Measurements from ENCODE around the gene SH3PXD2A. TPM values are rescaled to one million over a fixed set of nuclear protein-coding genes. Genes with fewer than 3 reads are reported as not detected.
A peak's percentile ranks its signal among the peaks of the same experiment; 100 is the strongest.

SH3PXD2A gene
- total RNA-seq, 2 experiments from 2014 or later, result 6.9 to 7.0 TPM

DNA sequence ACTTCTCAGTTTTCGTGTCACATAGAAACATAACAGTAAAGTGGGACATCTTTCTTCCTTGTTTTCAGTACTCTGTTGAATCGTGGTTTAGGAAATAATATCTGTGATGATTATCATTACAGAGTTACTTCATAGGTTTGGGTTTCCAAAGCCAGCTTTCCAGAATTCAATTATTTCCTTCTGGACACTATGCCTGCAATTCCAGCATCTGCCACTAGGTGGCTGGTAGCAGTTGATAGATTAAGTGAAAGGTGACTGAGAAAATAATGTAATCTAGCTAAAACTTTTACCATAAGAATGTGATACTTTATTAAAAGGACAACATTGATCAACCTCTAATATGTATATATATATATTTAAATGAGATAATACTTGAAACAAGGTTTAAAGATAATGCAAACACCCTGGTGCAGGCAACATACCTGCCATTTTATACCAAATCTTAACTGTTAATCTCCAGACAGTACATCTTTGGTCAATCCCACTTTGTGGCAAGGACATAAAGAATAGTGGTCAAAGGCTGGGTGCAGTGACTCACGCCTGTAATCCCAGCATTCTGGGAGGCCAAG lies 102.6 kb downstream of the SH3PXD2A start:
- Mint-ChIP-seq H3K9me3 (peaks cover 5% of the 10 kb centered on the region), H3K27ac (no peak overlapping the region), H3K36me3 (ENCODE audit: low read depth) (no peaks in the 10 kb centered on the region), H3K4me1 (ENCODE audit: low read depth) (peaks cover 24% of the 10 kb centered on the region), H3K4me3 (no peak overlapping the region), H3K27me3 (no peaks in the 10 kb centered on the region)
- ATAC-seq (ENCODE audit: poor library complexity), result no peak
- H3K9me3 ChIP-seq (ENCODE audit: control insufficient read depth in 1 of 2, insufficient read depth in 1 of 2, low read length in 2 of 2), result peaks cover 5 to 6% of the 10 kb centered on the region in 2 experiments
- ChIA-PET POLR2A (interaction anchor here (1.2 kb wide), 1 partner anchor 12 kb away, joined by 13 read pairs; no protein-coding TSS in a partner anchor), CTCF (interaction anchor here (0.9 to 1.6 kb wide), 3 partner anchors 12 to 40 kb away, joined by 3 read pairs; no protein-coding TSS in a partner anchor)
- no peak overlapping the region for H3K27ac ChIP-seq (ENCODE audit: low read depth in 1 of 2, low read length in 2 of 2)
- no peaks in the 10 kb centered on the region for H3K27me3 ChIP-seq (ENCODE audit: control insufficient read depth in 1 of 2, insufficient read depth in 2 of 2, low read length in 2 of 2)
- H3K4me1 ChIP-seq (ENCODE audit: insufficient read depth, low read length), result peaks cover 20% of the 10 kb centered on the region
- TF ChIP-seq, protein P1, sequence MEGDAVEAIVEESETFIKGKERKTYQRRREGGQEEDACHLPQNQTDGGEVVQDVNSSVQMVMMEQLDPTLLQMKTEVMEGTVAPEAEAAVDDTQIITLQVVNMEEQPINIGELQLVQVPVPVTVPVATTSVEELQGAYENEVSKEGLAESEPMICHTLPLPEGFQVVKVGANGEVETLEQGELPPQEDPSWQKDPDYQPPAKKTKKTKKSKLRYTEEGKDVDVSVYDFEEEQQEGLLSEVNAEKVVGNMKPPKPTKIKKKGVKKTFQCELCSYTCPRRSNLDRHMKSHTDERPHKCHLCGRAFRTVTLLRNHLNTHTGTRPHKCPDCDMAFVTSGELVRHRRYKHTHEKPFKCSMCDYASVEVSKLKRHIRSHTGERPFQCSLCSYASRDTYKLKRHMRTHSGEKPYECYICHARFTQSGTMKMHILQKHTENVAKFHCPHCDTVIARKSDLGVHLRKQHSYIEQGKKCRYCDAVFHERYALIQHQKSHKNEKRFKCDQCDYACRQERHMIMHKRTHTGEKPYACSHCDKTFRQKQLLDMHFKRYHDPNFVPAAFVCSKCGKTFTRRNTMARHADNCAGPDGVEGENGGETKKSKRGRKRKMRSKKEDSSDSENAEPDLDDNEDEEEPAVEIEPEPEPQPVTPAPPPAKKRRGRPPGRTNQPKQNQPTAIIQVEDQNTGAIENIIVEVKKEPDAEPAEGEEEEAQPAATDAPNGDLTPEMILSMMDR (IDR thresholded peaks at IDR 0.05), result peak; percentile 78
- peak in 3 of 14 experiments; percentile 11 to 57 (median 53) for DNase-seq
- H3K36me3 ChIP-seq (ENCODE audit: insufficient read depth, low read length), result no peaks in the 10 kb centered on the region
- H3K4me3 ChIP-seq (ENCODE audit: low read length), result no peak overlapping the region
- intact Hi-C loops (cut with DNase I, micrococcal nuclease), result no loop called here

DNA sequence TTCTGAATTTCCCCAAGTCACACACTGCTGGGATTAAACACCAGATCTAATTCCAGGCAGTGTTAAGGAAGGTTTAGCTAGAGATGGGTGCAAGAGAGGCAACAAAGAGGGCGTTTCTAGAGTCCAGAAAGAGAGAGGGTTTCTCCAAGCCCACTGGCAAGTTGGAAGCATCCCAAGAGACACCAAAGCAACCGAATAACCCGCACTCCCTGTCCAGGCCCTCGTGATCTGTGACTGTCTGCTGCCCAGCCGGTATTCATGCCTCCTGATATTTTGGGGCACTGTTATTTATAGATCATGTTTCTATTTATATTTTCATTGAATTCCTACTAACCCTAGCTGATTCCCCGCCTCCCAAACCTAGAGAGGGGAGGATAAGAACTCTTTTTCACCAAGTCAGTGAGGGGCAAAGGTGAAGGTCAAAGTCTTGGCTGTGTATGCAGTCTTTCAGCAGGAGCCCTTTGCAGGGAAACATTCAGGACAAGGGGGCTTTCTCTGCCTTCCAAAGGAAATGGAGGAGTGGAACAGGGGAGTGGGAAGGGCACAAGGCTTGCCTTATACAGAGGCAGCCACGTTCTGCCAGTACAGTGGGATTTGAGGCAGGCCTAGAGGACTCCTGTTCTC lies 103.6 kb downstream of the SH3PXD2A start:
- ATAC-seq (ENCODE audit: poor library complexity) (no peak), DNase-seq (no peak)
- Mint-ChIP-seq H3K36me3 (ENCODE audit: low read depth) (no peaks in the 10 kb centered on the region), H3K27me3 (no peaks in the 10 kb centered on the region), H3K27ac (no peak overlapping the region), H3K4me1 (ENCODE audit: low read depth) (peaks cover 24% of the 10 kb centered on the region), H3K4me3 (no peak overlapping the region), H3K9me3 (peaks cover 5% of the 10 kb centered on the region)
- TF ChIP-seq, protein P1 (IDR thresholded peaks at IDR 0.05), result no peak
- POLR2A ChIA-PET, result no interaction called here
- intact Hi-C loops (cut with DNase I, micrococcal nuclease), result no loop called here
- H3K36me3 ChIP-seq (ENCODE audit: insufficient read depth, low read length), result no peaks in the 10 kb centered on the region
- no peaks in the 10 kb centered on the region for H3K27me3 ChIP-seq (ENCODE audit: control insufficient read depth in 1 of 2, insufficient read depth in 2 of 2, low read length in 2 of 2)
- no peak overlapping the region for H3K27ac ChIP-seq (ENCODE audit: low read depth in 1 of 2, low read length in 2 of 2)
- H3K9me3 ChIP-seq (ENCODE audit: control insufficient read depth in 1 of 2, insufficient read depth in 1 of 2, low read length in 2 of 2), result peaks cover 5 to 6% of the 10 kb centered on the region in 2 experiments
- CTCF ChIA-PET, result interaction anchor here (0.6 kb wide), 1 partner anchor 10 kb away, joined by 3 read pairs; no protein-coding TSS in a partner anchor
- H3K4me3 ChIP-seq (ENCODE audit: low read length), result no peak overlapping the region
- H3K4me1 ChIP-seq (ENCODE audit: insufficient read depth, low read length), result peaks cover 22% of the 10 kb centered on the region

DNA sequence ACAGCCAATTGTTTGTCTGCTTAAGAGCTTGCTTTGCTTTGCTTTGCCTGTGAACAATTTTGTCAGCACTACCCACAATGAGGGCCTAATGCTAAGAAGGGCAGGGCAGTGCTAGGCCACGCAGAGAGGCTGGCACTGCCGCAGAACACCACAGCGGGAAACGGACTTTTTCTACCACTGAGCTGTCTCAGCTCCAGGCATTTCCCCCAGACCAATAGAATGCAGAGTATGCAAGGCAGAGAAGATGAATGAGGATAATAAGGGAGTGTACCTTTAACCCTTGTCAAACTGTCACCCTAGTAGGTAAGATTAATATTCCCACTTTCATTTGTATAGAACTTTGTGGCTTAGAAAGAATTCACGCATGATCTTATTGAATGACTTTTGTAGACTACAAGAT lies 104.5 kb downstream of the SH3PXD2A start:
- Mint-ChIP-seq H3K9me3 (peaks cover 5% of the 10 kb centered on the region), H3K36me3 (ENCODE audit: low read depth) (no peaks in the 10 kb centered on the region), H3K27me3 (no peaks in the 10 kb centered on the region), H3K4me1 (ENCODE audit: low read depth) (peaks cover 28% of the 10 kb centered on the region), H3K4me3 (no peak overlapping the region), H3K27ac (no peak overlapping the region)
- POLR2A ChIA-PET, result no interaction called here
- Histone ChIP-seq H3K4me3 (ENCODE audit: low read length) (no peak overlapping the region), H3K4me1 (ENCODE audit: insufficient read depth, low read length) (peaks cover 32% of the 10 kb centered on the region), H3K36me3 (ENCODE audit: insufficient read depth, low read length) (no peaks in the 10 kb centered on the region), H3K9me3 (ENCODE audit: control insufficient read depth in 1 of 2, insufficient read depth in 1 of 2, low read length in 2 of 2) (peaks cover 5 to 6% of the 10 kb centered on the region in 2 experiments), H3K27ac (ENCODE audit: low read depth in 1 of 2, low read length in 2 of 2) (no peak overlapping the region), H3K27me3 (ENCODE audit: control insufficient read depth in 1 of 2, insufficient read depth in 2 of 2, low read length in 2 of 2) (no peaks in the 10 kb centered on the region)
- TF ChIP-seq, protein P1 (IDR thresholded peaks at IDR 0.05), result no peak
- ATAC-seq (ENCODE audit: poor library complexity) (no peak), DNase-seq (no peak)
- intact Hi-C loops (cut with DNase I, micrococcal nuclease), result no loop called here
- CTCF ChIA-PET, result no interaction called here
